ENCODE data around the gene PTTG1IP. TPM values are rescaled to one million over a fixed set of nuclear protein-coding genes. Genes with fewer than 3 reads are reported as not detected.

Gene PTTG1IP
- total and polyA plus RNA-seq, 2 of the 13 experiments (the other 11 are each of a cell fraction or from before 2014, with no cell fraction given): 161 to 700 TPM

DNA sequence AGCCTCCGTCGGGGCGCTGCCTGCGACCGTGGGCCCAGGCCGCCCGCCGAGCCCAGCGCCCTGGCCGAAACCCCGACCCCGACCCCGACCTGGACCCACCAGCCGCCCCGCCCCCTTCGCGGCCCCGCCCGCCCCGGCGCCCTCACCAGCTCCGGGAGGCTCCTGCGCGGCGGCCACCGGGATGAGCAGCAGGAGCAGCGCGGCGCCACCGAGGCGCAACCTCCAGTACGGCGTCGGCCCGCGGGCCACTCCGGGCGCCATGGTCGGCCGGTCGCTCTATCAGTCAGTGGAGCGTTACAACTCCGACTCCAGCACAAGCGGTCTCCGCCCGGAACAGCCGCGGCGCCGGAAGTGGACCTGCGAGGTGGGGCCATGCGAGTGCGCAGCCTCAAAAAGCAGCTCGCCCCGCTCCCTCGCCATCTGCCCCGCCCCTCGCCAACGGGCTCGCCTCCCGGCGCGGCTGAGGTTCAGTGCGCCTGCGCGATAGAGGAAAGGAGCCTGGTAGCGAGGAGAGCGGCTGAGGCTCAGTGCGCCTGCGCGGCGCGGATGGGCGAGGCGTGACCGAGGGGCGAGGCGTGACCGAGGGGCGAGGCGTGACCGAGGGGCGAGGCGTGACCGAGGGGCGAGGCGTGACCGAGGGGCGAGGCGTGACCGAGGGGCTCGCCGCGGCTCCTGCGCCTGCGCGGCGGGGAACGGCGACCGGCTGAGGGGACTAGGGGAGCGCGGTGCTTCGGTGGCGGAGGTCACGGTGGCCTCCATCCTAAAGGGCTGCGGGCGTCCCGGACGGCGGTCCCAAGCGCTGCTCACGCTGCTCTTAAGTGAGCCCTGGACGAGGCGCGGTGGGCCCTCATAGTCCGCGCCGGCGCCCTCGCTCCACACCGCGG is at the start of gene PTTG1IP (continued):
- TF ChIP-seq SIN3A (IDR thresholded peaks at IDR 0.05; ENCODE audit: borderline replicate concordance, low read depth, low read length) (peak; percentile 75; the same call in 1 of the 2 replicates), GABPA (IDR thresholded peaks at IDR 0.05; ENCODE audit: low read depth, low read length) (no peak), GABPA (CRISPR knock-in tag; IDR thresholded peaks at IDR 0.05; ENCODE audit: low read depth) (no peak), ZSCAN25 (CRISPR knock-in tag; IDR thresholded peaks at IDR 0.05) (no peak), ZNF572 (CRISPR knock-in tag; IDR thresholded peaks at IDR 0.05) (no peak), ZNF720 (CRISPR knock-in tag; IDR thresholded peaks at IDR 0.05) (no peak), SRY (CRISPR knock-in tag; IDR thresholded peaks at IDR 0.05) (no peak), ZNF292 (CRISPR knock-in tag; IDR thresholded peaks at IDR 0.05; ENCODE audit: borderline replicate concordance, low read depth) (no peak), HNRNPLL (IDR thresholded peaks at IDR 0.05; ENCODE audit: low read depth, low read length, poor library complexity, severe bottlenecking) (no peak), ZNF207 (IDR thresholded peaks at IDR 0.05; ENCODE audit: borderline replicate concordance) (no peak), TSC22D2 (CRISPR knock-in tag; IDR thresholded peaks at IDR 0.05; ENCODE audit: borderline replicate concordance) (no peak), JUN (CRISPR knock-in tag; IDR thresholded peaks at IDR 0.05) (no peak), PRMT3 (CRISPR knock-in tag; IDR thresholded peaks at IDR 0.05; ENCODE audit: borderline replicate concordance, low read depth) (no peak), NFIB (CRISPR knock-in tag; IDR thresholded peaks at IDR 0.05; ENCODE audit: borderline replicate concordance) (no peak), SPEN (CRISPR knock-in tag; IDR thresholded peaks at IDR 0.05; ENCODE audit: low read depth) (peak; percentile 80)
- TF ChIP-seq, protein P1, sequence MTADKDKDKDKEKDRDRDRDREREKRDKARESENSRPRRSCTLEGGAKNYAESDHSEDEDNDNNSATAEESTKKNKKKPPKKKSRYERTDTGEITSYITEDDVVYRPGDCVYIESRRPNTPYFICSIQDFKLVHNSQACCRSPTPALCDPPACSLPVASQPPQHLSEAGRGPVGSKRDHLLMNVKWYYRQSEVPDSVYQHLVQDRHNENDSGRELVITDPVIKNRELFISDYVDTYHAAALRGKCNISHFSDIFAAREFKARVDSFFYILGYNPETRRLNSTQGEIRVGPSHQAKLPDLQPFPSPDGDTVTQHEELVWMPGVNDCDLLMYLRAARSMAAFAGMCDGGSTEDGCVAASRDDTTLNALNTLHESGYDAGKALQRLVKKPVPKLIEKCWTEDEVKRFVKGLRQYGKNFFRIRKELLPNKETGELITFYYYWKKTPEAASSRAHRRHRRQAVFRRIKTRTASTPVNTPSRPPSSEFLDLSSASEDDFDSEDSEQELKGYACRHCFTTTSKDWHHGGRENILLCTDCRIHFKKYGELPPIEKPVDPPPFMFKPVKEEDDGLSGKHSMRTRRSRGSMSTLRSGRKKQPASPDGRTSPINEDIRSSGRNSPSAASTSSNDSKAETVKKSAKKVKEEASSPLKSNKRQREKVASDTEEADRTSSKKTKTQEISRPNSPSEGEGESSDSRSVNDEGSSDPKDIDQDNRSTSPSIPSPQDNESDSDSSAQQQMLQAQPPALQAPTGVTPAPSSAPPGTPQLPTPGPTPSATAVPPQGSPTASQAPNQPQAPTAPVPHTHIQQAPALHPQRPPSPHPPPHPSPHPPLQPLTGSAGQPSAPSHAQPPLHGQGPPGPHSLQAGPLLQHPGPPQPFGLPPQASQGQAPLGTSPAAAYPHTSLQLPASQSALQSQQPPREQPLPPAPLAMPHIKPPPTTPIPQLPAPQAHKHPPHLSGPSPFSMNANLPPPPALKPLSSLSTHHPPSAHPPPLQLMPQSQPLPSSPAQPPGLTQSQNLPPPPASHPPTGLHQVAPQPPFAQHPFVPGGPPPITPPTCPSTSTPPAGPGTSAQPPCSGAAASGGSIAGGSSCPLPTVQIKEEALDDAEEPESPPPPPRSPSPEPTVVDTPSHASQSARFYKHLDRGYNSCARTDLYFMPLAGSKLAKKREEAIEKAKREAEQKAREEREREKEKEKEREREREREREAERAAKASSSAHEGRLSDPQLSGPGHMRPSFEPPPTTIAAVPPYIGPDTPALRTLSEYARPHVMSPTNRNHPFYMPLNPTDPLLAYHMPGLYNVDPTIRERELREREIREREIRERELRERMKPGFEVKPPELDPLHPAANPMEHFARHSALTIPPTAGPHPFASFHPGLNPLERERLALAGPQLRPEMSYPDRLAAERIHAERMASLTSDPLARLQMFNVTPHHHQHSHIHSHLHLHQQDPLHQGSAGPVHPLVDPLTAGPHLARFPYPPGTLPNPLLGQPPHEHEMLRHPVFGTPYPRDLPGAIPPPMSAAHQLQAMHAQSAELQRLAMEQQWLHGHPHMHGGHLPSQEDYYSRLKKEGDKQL (CRISPR knock-in tag; IDR thresholded peaks at IDR 0.05; ENCODE audit: low read depth): peak; percentile 34; the same call in 1 of the 2 replicates
- TF ChIP-seq, protein P2, sequence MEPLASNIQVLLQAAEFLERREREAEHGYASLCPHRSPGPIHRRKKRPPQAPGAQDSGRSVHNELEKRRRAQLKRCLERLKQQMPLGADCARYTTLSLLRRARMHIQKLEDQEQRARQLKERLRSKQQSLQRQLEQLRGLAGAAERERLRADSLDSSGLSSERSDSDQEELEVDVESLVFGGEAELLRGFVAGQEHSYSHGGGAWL (CRISPR knock-in tag; IDR thresholded peaks at IDR 0.05): peak; percentile 34; the same call in 1 of the 2 replicates
- TF ChIP-seq, protein P3, sequence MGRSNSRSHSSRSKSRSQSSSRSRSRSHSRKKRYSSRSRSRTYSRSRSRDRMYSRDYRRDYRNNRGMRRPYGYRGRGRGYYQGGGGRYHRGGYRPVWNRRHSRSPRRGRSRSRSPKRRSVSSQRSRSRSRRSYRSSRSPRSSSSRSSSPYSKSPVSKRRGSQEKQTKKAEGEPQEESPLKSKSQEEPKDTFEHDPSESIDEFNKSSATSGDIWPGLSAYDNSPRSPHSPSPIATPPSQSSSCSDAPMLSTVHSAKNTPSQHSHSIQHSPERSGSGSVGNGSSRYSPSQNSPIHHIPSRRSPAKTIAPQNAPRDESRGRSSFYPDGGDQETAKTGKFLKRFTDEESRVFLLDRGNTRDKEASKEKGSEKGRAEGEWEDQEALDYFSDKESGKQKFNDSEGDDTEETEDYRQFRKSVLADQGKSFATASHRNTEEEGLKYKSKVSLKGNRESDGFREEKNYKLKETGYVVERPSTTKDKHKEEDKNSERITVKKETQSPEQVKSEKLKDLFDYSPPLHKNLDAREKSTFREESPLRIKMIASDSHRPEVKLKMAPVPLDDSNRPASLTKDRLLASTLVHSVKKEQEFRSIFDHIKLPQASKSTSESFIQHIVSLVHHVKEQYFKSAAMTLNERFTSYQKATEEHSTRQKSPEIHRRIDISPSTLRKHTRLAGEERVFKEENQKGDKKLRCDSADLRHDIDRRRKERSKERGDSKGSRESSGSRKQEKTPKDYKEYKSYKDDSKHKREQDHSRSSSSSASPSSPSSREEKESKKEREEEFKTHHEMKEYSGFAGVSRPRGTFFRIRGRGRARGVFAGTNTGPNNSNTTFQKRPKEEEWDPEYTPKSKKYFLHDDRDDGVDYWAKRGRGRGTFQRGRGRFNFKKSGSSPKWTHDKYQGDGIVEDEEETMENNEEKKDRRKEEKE (IDR thresholded peaks at IDR 0.05): no peak
- TF ChIP-seq, protein P4, sequence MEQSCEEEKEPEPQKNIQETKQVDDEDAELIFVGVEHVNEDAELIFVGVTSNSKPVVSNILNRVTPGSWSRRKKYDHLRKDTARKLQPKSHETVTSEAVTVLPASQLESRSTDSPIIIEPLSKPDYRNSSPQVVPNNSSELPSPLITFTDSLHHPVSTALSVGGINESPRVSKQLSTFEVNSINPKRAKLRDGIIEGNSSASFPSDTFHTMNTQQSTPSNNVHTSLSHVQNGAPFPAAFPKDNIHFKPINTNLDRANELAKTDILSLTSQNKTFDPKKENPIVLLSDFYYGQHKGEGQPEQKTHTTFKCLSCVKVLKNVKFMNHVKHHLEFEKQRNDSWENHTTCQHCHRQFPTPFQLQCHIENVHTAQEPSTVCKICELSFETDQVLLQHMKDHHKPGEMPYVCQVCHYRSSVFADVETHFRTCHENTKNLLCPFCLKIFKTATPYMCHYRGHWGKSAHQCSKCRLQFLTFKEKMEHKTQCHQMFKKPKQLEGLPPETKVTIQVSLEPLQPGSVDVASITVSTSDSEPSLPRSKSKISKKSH (CRISPR knock-in tag; IDR thresholded peaks at IDR 0.05; ENCODE audit: borderline replicate concordance): no peak

Measured in HepG2 (cell line).